ENCODE results near the gene AMZ1.
"Not testable (repeated sequence)": the region's sequence is repeated elsewhere in the genome, so short reads cannot be mapped to it uniquely, and the experiment has no call there.

AMZ1 gene

DNA sequence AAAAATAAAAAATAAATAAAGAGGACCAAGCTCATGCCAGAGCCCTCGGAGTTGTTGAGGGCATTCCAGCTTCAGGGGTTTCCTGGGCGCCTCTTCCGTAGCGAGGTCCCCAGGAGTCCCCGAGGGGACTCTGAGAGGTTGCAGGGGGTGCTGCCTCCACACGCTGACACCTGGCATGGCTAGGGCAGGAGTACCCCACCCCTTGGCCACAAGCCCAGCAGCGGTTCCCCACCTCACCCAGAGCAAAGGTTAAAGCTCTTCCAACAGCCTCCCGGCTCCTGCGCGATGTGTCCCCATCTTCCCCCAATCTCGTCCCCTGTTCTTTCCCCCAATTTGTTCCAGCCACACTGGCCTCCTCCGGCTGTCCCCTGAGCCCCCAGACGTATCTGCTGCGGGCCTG lies 4.5 kb downstream of the AMZ1 start:
- no peak for DNase-seq

DNA sequence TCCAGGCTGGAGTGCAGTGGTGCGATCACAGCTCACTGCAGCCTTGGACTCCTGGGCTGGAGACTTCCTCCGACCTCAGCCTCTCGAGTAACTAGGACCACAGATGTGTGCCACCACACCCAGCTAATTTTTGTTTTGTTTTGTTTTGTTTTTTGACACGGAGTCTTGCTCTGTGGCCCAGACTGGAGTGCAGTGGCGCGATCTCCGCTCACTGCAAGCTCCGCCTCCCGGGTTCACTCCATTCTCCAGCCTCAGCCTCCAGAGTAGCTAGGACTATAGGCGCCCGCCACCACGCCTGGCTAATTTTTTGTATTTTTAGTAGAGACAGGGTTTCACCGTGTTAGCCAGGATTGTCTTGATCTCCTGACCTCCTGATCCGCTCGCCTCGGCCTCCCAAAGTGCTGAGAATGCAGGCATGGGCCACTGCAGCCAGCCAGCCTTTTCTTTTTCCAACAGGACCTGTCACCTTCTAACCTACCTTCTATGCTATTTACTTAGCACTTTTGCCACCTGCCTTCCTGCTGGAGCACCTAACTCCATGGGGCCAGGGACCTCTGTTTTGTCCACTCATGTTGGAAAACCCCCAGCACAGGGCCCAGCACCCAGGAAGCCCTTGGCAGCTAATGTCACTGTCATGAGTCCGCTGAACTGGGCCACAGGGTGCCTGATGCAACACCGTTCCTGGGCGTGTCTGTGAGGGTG lies 5.6 kb downstream of the AMZ1 start:
- not testable (repeated sequence) for DNase-seq

DNA sequence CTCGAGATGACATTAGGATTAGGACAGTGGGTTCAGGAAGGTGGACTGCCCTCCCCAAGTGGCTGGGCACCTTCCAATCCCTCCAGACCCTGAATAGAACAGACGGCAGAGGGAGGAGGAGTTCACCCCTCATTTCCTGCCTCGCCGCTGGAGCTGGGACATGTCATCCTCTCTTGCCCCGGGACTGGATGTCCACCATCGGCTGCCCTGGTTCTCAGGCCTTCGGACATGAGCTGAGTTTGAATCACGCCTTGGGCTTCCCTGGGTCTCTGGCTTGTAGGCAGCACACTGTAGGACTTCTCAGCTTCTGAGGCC lies 6.1 kb downstream of the AMZ1 start:
- DNase-seq, result not testable (repeated sequence)

DNA sequence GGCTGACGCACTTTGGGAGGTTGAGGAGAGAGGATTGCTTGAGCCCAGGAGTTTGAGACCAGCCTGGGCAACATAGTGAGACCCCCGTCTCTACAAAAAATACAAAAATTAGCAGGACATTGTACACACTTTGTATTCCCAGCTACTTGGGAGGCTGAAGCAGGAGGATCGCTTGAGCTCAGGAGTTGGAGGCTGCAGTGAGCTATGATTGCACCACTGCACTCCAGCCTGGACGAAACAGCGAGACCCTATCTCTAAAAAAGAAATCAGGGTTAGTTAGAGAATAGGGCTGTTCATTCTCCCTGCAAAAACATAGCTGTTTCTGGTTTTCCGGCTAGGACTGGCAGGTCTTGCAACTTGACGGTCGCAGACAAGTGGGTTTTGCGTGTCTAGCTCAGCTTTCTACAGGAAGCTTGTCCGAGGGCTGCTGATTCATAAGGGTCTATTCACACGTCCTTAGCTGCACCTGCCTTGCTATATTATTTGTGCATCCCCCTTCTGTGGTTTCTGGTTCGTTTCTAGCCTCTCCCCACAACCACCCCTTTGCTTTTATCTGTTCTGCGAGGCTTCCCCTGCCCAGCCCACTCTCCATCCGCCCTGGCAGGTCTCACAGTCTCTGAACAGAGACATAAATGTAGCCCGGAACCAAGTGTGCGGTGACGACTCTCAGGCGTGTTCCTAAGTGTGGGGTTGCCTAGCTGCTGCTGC lies 10.7 kb downstream of the AMZ1 start:
- DNase-seq, result peak in 1 of 2 donors; percentile 100

DNA sequence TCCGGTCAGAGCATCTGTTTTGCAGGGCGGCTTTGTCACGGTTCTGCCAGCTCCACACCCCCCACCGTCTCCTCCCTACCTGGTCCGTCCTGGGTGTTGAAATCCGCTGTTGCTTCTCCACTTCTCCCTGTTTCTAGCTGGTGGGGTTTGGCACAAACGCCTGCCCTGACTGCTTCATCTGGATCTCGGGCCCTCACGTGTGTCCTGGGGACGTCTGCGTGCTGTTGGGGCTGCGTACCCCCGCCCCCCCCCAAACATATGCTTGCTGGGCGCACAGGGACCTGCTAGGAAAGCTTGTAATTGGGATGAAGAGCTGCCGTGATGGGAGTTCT lies 11.3 kb downstream of the AMZ1 start:
- DNase-seq, result no peak

DNA sequence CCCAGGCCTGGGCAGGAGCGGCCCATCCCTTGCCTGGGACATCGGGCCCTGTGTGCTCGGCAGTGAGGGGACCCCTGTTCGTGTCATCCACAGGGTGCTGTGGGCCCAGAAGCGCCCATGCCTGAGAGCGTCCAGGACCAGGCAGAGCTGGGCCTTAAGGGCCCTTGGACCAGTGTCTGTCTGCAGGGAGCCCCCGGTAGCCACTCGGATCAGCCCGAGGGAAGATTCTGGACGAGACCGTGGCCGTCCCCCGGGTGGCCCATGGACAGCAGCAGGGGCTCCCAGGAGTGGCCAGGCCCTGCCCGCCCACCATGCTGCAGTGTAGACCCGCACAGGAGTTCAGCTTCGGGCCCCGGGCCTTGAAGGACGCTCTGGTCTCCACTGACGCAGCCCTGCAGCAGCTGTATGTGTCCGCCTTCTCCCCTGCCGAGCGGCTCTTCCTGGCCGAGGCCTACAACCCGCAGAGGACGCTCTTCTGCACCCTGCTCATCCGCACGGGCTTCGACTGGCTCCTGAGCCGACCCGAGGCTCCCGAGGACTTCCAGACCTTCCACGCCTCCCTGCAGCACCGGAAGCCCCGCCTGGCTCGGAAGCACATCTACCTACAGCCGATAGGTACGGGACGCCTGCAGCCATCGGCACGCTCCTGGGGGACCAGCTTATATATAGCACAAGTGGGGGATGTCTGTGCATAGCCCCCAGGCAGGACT lies 12.3 kb downstream of the AMZ1 start:
- no peak for DNase-seq

DNA sequence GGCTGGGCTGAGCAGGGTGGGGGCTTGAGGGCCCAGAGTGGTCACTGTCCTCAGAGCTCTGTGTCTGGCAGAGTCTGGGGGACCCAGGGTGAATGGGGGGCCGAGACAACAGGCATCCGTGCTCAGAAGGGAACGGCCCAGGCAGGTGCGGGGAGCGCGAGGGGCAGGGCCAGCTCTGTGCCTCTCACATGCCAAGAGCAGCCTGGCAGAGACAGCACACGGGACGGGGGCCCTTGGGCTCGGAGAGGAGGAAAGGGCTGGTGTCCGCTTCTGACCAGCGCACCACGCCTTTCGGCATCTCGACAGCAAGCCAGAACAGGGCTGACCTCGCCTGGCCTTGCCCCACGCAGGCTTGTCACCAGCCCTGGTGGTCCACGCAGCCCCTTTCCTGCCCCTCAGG lies 13.4 kb downstream of the AMZ1 start:
- no peak for DNase-seq

DNA sequence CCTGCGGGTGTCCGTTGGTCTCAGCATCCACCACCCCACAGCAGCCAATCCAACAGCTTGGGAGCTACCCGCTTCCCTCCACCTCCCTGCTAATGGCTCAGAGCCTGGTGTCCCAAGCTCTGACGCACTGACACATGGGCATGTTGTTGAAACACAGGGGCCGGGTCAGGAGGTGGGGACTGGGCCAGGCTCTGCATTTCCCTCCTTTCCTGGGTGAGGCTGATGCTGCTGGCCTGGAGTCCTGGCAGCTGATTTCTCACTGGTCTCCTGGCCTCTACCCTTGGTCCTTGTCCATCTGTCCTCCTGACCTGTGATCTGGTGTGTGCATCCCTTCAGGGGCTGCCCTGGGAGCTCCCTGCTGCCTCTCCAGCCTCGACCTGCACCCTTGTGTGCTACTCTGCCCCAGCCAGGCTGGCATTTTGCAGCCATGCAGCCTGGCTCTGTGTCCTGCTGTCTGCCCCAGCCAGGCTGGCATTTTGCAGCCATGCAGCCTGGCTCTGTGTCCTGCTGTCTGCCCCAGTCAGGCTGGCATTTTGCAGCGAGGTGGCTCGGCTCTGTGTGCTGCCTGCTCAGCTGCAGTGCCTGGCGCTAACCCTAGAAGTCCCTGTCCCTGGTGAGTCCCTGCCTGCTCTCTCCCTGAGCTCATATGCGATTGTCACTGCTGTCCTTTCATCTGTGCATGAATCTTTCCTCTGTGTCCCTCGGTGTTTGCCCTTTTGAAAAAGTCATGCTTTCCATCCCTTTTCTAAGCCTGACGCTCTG lies 14.0 kb downstream of the AMZ1 start:
- no peak for DNase-seq

DNA sequence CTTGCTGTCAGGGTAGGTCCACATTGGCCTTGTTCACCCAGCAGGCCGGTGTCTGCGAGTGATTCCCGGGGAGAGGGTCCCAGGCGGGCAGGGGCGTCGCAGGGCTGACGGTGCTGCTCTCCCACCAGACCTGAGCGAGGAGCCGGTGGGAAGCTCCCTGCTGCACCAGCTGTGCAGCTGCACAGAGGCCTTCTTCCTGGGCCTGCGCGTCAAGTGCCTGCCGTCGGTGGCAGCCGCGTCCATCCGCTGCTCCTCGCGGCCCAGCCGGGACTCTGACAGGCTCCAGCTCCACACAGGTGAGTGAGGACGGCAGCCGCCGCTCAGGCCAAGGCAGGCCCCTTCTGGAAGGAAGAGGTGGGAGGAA lies 14.6 kb downstream of the AMZ1 start:
- DNase-seq, result no peak

DNA sequence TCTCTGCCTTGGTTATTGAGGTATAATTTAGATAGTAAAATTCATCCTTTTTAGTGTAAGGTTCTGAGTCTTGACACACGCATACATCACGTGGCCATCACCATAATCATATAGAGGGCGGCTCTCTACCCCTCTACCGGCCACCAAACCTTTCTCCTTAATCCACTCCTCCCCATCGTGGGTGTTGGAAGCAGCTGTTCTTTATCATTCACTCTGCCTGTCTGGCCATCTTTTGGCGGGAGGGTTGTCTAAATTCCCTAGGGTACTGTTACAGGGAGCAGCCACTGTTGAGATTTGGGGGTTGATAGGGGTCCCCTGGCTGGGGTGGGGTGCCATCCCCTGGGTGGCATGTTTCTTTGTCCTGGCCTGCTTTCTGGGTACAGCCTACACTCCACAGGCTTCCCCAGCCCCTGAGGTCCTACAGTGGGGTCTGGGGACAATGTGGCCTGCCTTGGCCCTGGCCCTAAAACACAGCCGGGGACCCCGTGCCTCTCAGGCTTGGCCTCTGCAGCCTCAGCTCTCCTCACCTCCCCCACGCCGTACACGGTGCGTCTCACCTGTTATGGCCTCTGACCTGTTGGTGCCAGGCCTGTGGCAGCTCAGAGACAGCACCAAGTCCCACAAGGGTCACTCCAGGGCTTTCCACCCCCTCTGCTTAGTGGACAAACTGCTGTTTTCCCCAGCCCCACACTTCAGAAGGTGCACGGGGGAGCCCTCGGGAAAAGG lies 17.5 kb downstream of the AMZ1 start:
- no peak for DNase-seq

DNA sequence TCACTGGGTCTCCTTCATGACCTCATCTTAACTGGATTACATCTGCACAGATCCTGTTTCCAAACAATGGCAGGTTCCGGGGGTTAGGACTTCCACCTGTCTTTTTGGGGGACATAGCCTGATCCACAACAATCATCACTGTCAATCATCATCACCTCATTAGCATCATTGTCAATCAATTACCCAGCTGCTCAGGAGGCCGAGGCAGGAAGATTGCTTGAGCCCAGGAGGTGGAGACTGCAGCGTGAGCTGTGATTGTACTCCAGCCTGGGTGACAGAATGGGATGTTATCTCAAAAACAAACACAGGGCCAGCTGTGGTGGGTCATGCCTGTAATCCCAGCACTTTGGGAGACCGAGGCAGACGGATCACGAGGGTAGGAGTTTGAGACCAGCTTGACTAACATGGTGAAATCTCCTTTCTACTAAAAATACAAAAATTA lies 18.7 kb downstream of the AMZ1 start:
- no peak for DNase-seq

DNA sequence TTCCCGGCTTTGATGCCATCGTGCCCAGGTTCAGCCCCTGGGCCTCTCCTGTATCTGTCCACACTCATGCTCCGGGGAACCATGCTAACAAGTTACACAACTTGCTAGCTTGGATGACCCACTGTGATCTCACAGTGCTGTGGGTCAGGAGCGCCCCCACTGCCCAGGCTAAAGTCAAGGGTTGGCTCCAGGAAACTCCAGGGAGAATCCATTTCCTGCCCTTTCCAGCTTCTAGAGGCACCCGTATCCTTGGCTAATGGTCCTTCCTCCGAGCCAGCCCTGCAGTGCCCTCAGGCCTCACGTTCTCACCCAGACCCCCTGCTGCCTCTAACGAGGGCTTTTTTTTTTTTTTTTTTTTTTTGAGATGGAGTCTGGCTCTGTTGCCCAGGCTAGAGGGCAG lies 19.5 kb downstream of the AMZ1 start:
- DNase-seq, result no peak

DNA sequence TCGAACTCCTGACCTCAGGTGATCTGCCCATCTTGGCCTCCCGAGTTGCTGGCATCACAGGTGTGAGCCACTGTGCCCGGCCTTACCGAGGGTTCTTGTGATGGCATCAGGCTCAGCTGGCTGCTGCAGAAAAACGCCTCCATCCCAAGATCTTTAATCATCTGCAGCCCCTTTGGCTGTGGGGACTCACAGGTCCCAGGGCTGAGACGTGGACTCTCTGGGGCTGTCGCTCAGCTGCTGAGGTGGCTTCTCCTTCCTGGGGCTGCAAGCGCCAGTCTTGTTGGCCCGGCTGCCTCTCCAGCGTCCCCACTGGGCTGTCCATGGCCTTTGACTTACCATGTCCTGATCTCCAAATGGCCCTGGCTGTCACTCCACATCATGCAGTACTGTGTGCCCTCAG lies 20.0 kb downstream of the AMZ1 start:
- DNase-seq, result no peak

DNA sequence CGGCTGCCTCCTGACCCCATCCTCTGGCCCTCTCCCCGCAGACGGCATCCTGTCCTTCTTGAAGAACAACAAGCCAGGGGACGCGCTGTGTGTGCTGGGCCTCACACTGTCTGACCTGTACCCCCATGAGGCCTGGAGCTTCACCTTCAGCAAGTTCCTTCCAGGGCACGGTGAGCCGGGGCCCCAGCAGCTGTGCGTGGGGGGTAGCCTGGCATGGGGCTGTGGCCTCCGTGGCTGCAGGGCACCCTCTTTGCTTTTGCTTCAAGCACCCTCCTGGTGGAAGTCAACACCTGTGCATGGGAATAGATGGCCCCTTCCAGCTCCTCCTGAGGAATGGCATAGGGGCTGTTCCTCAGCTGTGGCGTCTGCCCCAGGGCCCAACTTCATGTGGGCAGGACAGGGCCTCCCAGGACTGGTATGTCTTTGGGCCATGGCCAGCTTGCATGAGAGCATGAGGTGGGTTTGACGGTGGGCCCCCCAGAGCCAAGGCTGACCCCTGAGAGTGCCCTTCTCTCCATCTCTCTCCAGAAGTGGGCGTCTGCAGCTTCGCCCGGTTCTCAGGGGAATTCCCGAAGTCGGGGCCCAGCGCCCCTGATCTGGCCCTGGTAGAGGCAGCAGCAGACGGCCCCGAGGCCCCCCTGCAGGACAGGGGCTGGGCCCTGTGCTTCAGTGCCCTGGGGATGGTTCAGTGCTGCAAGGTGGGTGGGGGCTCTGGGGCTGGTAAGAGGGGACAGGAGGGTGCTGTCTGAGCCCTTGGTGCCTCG lies 20.7 kb downstream of the AMZ1 start:
- DNase-seq, result no peak

DNA sequence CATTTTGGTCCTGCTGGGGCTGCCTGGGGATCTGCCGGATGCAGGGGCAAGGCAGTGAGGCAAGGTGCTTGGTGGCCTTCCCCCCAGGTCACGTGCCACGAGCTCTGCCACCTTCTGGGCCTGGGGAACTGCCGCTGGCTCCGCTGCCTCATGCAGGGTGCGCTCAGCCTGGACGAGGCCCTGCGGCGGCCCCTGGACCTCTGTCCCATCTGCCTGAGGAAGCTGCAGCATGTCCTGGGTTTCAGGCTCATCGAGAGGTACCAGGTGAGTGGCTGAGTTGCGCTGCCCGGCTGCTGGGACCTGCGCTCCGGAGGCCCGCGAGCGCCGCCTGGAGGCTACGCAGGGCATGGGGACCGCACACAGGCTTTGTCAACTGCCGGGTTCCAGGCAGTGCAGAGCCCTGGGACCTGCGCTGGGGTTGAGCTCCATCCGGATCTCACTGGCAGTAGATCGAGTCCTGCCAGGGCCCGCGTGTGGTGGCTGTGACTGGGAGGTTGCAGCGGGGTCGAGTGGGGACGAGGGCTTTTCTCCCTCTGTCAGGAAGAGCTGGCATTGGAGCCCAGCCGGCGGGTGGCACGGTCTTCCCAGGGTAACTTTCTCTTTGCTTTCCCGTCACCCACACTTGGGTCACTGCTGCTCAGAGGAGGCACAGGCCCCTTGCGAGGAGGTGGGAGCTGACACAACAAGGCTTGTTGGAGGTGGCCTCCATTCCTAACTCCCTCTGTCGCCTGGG lies 21.7 kb downstream of the AMZ1 start:
- peak; percentile 29 to 58 for DNase-seq

DNA sequence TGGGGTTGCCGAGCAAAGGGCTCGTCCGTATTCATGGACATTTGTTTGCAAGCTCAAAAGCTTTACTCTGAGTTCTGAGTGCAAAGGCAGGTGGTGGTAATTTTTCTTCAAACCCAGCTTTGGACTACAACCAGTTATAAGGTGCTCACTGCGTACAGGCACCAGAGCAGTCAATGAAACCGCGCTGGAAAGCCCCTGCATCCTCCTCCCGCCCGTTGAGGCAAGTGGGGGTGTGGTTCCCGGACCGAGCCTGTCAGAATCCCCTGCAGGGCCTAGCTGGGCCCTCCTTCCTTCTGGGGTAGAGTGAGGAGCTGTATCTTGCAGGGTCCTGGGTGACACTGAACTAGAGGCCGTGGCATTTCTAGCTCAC lies 22.3 kb downstream of the AMZ1 start:
- no peak for DNase-seq

DNA sequence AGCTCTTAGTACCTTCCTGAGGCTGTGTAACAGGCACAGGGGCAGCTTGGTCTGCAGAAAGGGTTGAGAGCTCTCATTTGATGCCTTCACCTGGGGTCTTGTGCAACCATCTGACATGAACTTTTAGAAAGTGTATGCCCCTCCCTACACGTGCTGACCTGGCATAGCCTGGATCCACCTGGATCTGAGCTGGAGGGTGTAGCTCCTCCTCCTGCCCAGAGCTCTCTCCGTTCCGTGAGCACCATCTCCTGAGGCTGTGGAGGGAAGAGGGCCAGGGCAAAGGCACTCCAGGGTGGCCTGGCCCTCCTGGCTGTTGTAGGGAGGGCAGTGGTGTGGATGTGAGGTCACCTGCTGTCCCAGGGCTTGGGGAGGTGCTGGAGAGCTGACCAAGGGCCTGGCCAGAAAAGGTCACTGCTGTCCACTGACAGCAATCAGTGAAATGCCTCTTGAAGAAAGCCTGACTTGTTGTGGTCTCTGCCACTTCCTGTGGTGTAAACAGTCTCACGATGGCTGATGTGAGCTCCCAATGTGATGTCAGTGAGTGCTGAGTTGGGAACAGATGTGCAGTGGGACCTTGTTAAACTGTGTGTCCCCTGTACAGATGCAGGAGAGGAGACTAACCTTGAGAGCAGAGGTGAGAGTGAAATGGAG lies 23.0 kb downstream of the AMZ1 start:
- peak in 1 of 2 donors; percentile 54 for DNase-seq

DNA sequence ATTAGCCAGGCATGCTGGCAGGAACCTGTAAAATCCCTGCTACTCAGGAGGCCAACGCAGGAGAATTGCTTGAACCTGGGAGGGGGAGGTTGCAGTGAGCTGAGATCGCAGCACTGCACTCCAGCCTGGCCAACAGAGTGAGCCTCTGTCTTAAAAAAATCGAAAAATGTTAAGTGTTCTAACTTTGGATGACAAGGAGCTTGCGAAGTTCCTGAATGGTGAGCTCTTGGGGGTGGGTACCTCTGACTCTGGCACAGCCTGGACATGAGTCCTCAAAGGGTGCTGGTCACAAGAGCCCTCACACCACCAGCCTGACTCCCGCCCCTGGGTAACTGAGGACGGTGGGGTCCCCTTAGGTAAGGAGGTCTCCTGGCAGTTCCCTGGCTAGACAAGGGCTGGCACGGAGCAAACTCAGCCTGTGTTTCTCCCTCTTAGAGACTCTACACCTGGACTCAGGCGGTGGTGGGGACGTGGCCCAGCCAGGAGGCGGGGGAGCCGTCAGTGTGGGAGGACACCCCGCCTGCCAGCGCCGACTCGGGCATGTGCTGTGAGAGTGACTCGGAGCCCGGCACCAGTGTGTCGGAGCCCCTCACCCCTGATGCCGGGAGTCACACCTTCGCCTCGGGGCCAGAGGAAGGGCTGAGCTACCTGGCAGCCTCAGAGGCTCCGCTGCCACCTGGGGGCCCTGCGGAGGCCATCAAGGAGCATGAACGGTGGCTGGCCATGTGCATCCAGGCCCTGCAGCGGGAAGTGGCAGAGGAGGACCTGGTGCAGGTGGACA lies 24.1 kb downstream of the AMZ1 start:
- no peak for DNase-seq

DNA sequence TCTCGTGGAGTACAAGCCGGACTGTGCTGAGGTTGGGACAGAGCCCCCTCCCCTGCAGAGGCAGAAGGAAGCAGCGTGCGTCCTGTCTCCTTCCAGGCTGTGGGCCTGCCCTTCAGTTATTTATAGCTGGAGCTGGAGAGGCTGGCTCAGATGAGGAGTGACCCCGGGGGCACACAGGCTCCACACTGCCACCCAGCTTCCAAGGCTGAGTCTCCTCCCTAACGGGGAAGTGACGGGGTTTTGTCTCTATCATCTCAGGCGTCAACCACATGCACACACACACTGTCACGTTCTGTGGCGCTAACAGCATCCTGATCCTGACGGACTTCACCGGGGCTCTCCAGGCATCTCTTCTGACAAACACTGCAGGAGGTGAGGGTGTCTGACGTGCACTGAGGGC lies 25.4 kb downstream of the AMZ1 start:
- peak in 1 of 2 donors; percentile 85 for DNase-seq

DNA sequence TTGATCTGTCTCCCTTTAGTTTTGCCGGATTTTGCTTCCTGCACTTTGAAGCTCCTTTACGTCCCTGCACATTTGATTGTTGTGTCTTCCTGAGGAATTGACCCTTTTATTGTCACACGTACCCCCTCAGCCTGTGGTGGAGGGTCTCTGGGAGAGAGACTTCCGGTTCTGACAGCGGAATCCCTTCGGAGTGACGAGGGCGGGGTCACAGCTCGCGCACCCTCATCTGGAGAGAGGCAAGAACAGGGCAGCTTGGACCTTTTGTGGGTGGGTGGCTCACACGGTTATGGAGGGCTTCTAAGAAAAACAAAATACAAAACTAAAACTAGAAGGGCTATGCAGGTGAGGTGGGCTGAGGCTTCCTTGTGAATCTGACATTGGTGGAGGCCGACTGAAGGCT lies 26.0 kb downstream of the AMZ1 start:
- no peak for DNase-seq
